Measurements from ENCODE around the gene CDCA7L.
"Not testable (repeated sequence)": the region's sequence is repeated elsewhere in the genome, so short reads cannot be mapped to it uniquely, and the experiment has no call there.

Gene CDCA7L

GRCh38 chr7:21910253-21910652 is 35.4 kb downstream of the CDCA7L start:
- DNase-seq (ENCODE audit: low read depth in 2 of 2): no peak

GRCh38 chr7:21908746-21909145 is 37.0 kb downstream of the CDCA7L start:
- no peak for DNase-seq (ENCODE audit: low read depth in 2 of 2)

GRCh38 chr7:21903020-21903786 is 42.5 kb downstream of the CDCA7L start:
- no peak for DNase-seq (ENCODE audit: low read depth in 2 of 2)

GRCh38 chr7:21902240-21902639 is 43.5 kb downstream of the CDCA7L start:
- no peak for DNase-seq (ENCODE audit: low read depth in 2 of 2)

GRCh38 chr7:21898265-21898930 is 47.3 kb downstream of the CDCA7L start:
- no peak for DNase-seq (ENCODE audit: low read depth in 2 of 2)

GRCh38 chr7:21893401-21893800 is 52.3 kb downstream of the CDCA7L start:
- DNase-seq (ENCODE audit: low read depth in 2 of 2): no peak

GRCh38 chr7:21891291-21891690 is 54.4 kb downstream of the CDCA7L start:
- no peak for DNase-seq (ENCODE audit: low read depth in 2 of 2)

GRCh38 chr7:21887779-21888178 is 57.9 kb downstream of the CDCA7L start:
- DNase-seq (ENCODE audit: low read depth in 2 of 2): no peak

- no peak for DNase-seq (ENCODE audit: low read depth in 2 of 2)
These were observed 58.3 kb downstream of the CDCA7L start for GRCh38 chr7:21887353-21887752.

GRCh38 chr7:21886396-21886795 is 59.3 kb downstream of the CDCA7L start:
- no peak for DNase-seq (ENCODE audit: low read depth in 2 of 2)

- no peak for DNase-seq (ENCODE audit: low read depth in 2 of 2)
These were observed 61.2 kb downstream of the CDCA7L start for GRCh38 chr7:21884496-21884895.

- not testable (repeated sequence) for DNase-seq (ENCODE audit: low read depth in 2 of 2)
These were observed 62.2 kb downstream of the CDCA7L start for GRCh38 chr7:21883501-21883900.

GRCh38 chr7:21883069-21883468 is 62.6 kb downstream of the CDCA7L start:
- no peak for DNase-seq (ENCODE audit: low read depth in 2 of 2)

- no peak for DNase-seq (ENCODE audit: low read depth in 2 of 2)
These were observed 75.8 kb downstream of the CDCA7L start for GRCh38 chr7:21869785-21870402.

- DNase-seq (ENCODE audit: low read depth in 2 of 2): no peak
These were observed 77.2 kb downstream of the CDCA7L start for GRCh38 chr7:21868576-21868850.

- no peak for DNase-seq (ENCODE audit: low read depth in 2 of 2)
These were observed 77.7 kb downstream of the CDCA7L start for GRCh38 chr7:21867816-21868575.

GRCh38 chr7:21867226-21867625 is 78.5 kb downstream of the CDCA7L start:
- no peak for DNase-seq (ENCODE audit: low read depth in 2 of 2)

- DNase-seq (ENCODE audit: low read depth in 2 of 2): no peak
These were observed 79.0 kb downstream of the CDCA7L start for GRCh38 chr7:21866731-21867130.

- not testable (repeated sequence) for DNase-seq (ENCODE audit: low read depth in 2 of 2)
These were observed 80.0 kb downstream of the CDCA7L start for GRCh38 chr7:21865631-21866204.

GRCh38 chr7:21851559-21851967 is 94.1 kb downstream of the CDCA7L start:
- DNase-seq (ENCODE audit: low read depth in 2 of 2): no peak
